Epidermal melanocyte (primary cell): ENCODE results near the gene ATP5MC2.
"Not testable (repeated sequence)": the region's sequence is repeated elsewhere in the genome, so short reads cannot be mapped to it uniquely, and the experiment has no call there.

Experiments
- DNase-seq: peaks from one replicate; pipeline ENCODE4 v3.0.0; 2011; ENCODE audit warnings: low spot score; ENCODE audit not compliant: insufficient read length

Gene ATP5MC2

DNA sequence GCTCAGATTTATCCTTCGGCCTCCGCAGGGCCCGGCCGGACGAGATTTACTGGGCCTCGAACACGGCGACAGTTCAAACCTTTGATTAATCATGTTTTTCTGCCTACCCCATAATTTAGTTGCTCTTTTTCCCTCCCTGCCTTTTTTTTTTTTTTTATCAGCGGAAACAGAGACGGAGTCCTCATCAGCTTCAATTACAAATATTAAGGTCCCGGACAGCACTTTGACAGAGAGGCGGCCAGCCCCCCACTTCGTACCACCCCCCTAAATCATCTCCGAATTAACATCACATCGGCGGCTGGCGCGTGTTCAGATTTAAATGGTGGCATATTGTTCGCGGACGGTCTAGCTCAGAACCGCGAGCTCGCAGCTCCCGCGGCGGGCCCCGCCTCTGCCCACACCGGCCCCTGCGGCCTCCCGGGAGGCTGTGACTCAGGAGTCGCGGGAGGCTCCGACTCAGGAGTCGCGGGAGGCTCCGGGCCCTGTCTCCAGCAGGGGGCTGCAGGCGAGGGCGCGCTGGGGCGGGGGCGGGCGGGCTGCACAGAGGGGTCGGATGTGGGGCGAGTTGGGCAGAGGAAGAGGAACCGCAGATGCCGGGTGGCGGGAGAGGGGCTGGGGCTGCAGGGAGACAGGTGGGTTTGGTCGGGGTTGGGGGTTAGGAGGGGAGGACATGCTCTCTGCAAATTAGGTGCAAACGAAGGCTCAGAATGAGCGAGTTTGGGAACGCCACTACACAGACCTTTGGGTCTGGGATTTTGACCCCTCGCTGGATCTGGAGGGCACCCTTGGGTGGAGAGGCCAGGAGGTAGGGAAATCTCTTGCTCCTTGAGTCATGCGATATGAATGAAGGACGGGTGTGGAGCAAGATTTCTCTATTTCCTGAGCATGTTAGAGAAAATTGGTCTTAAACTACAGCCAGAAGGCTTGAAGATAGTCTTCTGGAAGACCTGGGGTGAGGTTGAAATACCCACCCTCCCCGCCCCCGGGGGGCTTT, 19.6 kb upstream of the ATP5MC2 start:
- DNase-seq: no peak

- DNase-seq: no peak
Measured at GRCh38 chr12:53694756-53695151, 18.9 kb upstream of the ATP5MC2 start.

GRCh38 chr12:53688134-53688533, 12.3 kb upstream of the ATP5MC2 start:
- no peak for DNase-seq

GRCh38 chr12:53686436-53686835, 10.6 kb upstream of the ATP5MC2 start:
- no peak for DNase-seq

- DNase-seq: no peak
Measured at GRCh38 chr12:53684654-53685220, 8.9 kb upstream of the ATP5MC2 start.

DNA sequence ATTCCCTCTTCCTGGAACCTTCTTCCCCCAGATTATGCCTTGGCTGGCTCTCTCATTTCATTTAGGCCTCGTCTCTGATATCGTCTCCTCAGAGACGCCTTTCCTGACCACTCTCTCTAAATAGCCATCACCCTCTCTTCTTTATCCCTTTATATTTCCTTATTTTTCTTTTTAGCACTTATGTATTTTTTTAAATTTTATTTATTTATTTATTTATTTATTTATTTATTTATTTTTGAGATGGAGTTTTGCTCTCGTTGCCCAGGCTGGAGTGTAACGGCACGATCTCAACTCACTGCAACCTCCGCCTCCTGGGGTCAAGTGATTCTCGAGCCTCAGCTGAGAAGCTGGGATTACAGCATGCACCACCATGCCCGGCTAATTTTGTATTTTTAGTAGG, 8.1 kb upstream of the ATP5MC2 start:
- DNase-seq: no peak

DNA sequence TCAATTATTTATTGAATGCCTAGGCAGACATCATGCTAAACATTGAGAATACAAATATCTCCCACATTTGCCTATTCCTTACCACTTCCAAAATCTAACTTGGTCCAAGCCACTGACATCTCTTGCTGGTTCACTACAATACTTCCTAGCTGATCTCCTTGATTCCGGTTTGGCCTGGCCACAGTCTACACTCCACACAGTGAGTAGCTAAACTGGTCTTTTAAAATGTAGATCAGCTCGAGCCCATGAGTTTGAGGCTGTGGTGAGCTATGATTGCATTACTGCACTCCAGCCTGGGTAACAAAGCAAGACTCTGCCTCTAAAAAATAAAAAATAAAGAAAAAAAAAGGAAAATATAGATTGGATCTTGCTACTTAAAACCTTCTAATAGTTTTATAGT, 7.6 kb upstream of the ATP5MC2 start:
- no peak for DNase-seq

- DNase-seq: not testable (repeated sequence)
Measured at GRCh38 chr12:53680061-53680460, 4.2 kb upstream of the ATP5MC2 start.

GRCh38 chr12:53677800-53678148, 1.9 kb upstream of the ATP5MC2 start:
- no peak for DNase-seq

- no peak for DNase-seq
Measured at GRCh38 chr12:53677016-53677799, 1.3 kb upstream of the ATP5MC2 start.

GRCh38 chr12:53676656-53677015, 753 bp upstream of the ATP5MC2 start:
- no peak for DNase-seq

- DNase-seq: no peak
Measured at GRCh38 chr12:53674977-53675700, 744 bp downstream of the ATP5MC2 start.

DNA sequence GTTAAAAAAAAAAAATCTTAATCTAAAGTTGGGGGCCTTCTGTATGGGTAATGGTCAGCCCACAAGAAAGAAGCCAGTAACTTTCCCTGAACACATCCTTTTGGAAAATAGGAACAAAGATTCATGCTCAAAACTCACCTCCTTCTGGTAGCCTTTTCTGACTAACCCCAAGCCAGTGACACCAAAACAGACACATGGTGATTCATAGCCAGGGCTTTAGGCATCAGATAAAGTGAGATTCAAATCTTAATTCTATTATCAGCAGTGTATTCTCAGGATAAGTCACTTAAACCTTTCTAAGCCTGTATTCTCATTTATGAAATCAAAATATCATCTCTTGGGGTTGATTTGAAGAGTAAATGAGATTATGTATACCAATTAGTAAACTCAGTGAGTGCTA, 4.9 kb downstream of the ATP5MC2 start:
- DNase-seq: no peak

- no peak for DNase-seq
Measured at GRCh38 chr12:53670308-53670707, 5.6 kb downstream of the ATP5MC2 start.

- DNase-seq: no peak
Measured at GRCh38 chr12:53667080-53667479, 8.8 kb downstream of the ATP5MC2 start.

- no peak for DNase-seq
Measured at GRCh38 chr12:53664936-53665335, 10.9 kb downstream of the ATP5MC2 start.

GRCh38 chr12:53664191-53664590, 11.7 kb downstream of the ATP5MC2 start:
- no peak for DNase-seq

DNA sequence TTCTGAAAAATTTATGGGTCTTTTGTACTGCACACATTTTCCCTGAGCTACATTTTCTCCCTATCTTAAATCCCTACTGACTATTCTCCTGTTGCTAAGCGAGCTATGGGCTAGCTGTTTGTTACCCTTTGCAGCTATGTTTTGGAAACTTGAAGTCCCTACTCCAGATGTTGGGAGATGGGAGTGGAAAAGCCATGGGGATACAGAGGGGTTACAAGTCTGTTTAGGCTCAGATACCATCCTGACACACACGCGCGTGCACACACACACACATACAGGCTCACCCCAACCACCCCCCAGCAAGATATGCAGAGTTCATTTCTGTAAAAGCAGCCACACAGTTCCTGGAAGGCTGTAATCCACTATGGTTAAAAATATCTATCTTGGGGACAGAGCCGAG, 15.8 kb downstream of the ATP5MC2 start:
- no peak for DNase-seq

- DNase-seq: no peak
Measured at GRCh38 chr12:53659571-53659981, 16.3 kb downstream of the ATP5MC2 start.

GRCh38 chr12:53659011-53659551, 16.8 kb downstream of the ATP5MC2 start:
- peak; percentile 57 for DNase-seq

GRCh38 chr12:53657041-53657440, 18.8 kb downstream of the ATP5MC2 start:
- no peak for DNase-seq
